NCI-H128 (cell line): Measurements from ENCODE around the gene ISG20.
"Not testable (repeated sequence)": the region's sequence is repeated elsewhere in the genome, so short reads cannot be mapped to it uniquely, and the experiment has no call there.

Source experiments
- DNase-seq: peaks from one replicate; lab custom pipeline; 2025; ENCODE audit not compliant: unreplicated experiment; lab: John Stamatoyannopoulos, UW

The ISG20 gene

GRCh38 chr15:88636050-88636449, 2.8 kb upstream of the ISG20 start:
- no peak for DNase-seq

GRCh38 chr15:88636654-88637053, 2.2 kb upstream of the ISG20 start:
- DNase-seq = no peak

GRCh38 chr15:88637436-88637835, 1.4 kb upstream of the ISG20 start:
- no peak for DNase-seq

GRCh38 chr15:88637841-88638625, 783 bp upstream of the ISG20 start:
- no peak for DNase-seq

GRCh38 chr15:88641959-88642452, 3.2 kb downstream of the ISG20 start:
- DNase-seq = no peak

- not testable (repeated sequence) for DNase-seq
These were observed 3.7 kb downstream of the ISG20 start for GRCh38 chr15:88642514-88642913.

- no peak for DNase-seq
These were observed 5.9 kb downstream of the ISG20 start for GRCh38 chr15:88644741-88645140.

GRCh38 chr15:88645171-88646087, 6.6 kb downstream of the ISG20 start:
- no peak for DNase-seq

GRCh38 chr15:88646088-88646405, 7.2 kb downstream of the ISG20 start:
- no peak for DNase-seq

GRCh38 chr15:88646951-88647350, 8.1 kb downstream of the ISG20 start:
- no peak for DNase-seq

GRCh38 chr15:88647351-88648105, 8.7 kb downstream of the ISG20 start:
- no peak for DNase-seq

- no peak for DNase-seq
These were observed 9.8 kb downstream of the ISG20 start for GRCh38 chr15:88648357-88649214.

- DNase-seq = no peak
These were observed 10.5 kb downstream of the ISG20 start for GRCh38 chr15:88649286-88649733.

- no peak for DNase-seq
These were observed 11.1 kb downstream of the ISG20 start for GRCh38 chr15:88649753-88650551.

GRCh38 chr15:88650556-88650955, 11.7 kb downstream of the ISG20 start:
- DNase-seq = no peak

GRCh38 chr15:88651136-88651732, 12.4 kb downstream of the ISG20 start:
- no peak for DNase-seq

- no peak for DNase-seq
These were observed 13.2 kb downstream of the ISG20 start for GRCh38 chr15:88651971-88652370.

GRCh38 chr15:88652456-88653199, 13.8 kb downstream of the ISG20 start:
- no peak for DNase-seq
